ENCODE data around the gene USP13.

GRCh38 chr3:179730506-179730905, 77.7 kb downstream of the USP13 start:
- TF ChIP-seq EZH2phosphoT487 (IDR thresholded peaks at IDR 0.05; ENCODE audit: low read depth, severe bottlenecking, unreplicated experiment) (no peak), EZH2 (IDR thresholded peaks at IDR 0.05; ENCODE audit: borderline replicate concordance) (no peak)

All from hepatocyte (in vitro differentiated cells).